B cell (primary cell): ENCODE data around the gene ACOD1. TPM values are rescaled to one million over a fixed set of nuclear protein-coding genes. Genes with fewer than 3 reads are reported as not detected.

ENCODE experiments used
- ATAC-seq: fragments of 200-7000 bp; cut with Tn5 transposase; one replicate; pipeline ENCODE4 v1.10.0; 2021; ENCODE audit warnings: low read depth, mild to moderate bottlenecking, moderate number of reproducible peaks, moderate library complexity
- CTCF ChIA-PET: fragments of 350-600 bp; sonication (Branson Sonifier 250); formaldehyde crosslinking; loops from one replicate; lab custom pipeline; 2021; ENCODE audit warnings: antibody characterized with exemption, inconsistent platforms; lab: Charles Lee
- POLR2A ChIA-PET: fragments of 350-600 bp; sonication (Branson Sonifier 250); formaldehyde crosslinking; loops from one replicate; lab custom pipeline; 2021; ENCODE audit warnings: antibody characterized with exemption; lab: Charles Lee
- DNase-seq: peaks from one replicate; pipeline ENCODE4 v3.0.0; 2013
- H2AFZ ChIP-seq: 2 replicates; pipeline ENCODE4 v1.6.1; 2012; ENCODE audit warnings: mild to moderate bottlenecking, low read depth, low read length; ENCODE audit not compliant: insufficient read depth, poor library complexity, severe bottlenecking
- H3K27ac ChIP-seq, 2 donors: 1 replicate in 1 of 2; 2 replicates in 1 of 2; pipeline ENCODE4 v1.5.1; 2012 to 2013; ENCODE audit warnings: low read length in 2 of 2, mild to moderate bottlenecking in 2 of 2, moderate library complexity in 1 of 2
- H3K27me3 ChIP-seq, 4 experiments: fragments of 200-600 bp in 1 of 4; sonication (generic) in 1 of 4; replicated peaks in 1 of 4; 1 replicate in 2 of 4; 2 replicates in 2 of 4; pipeline versions ENCODE4 v1.6.1 to v1.7.0; 2013 to 2016; ENCODE audit warnings: low read length in 3 of 4, mild to moderate bottlenecking in 2 of 4, mixed read lengths in 1 of 4, moderate library complexity in 1 of 4; ENCODE audit not compliant: insufficient read depth in 4 of 4, control insufficient read depth in 3 of 4; ENCODE audit errors: control extremely low read depth in 1 of 4
- H3K36me3 ChIP-seq, 2 experiments: replicated peaks in 1 of 2; 1 replicate in 1 of 2; 2 replicates in 1 of 2; pipeline versions ENCODE4 v1.6.1 to v1.7.1; 2013; ENCODE audit warnings: low read length in 1 of 2; ENCODE audit not compliant: insufficient read depth in 2 of 2, control insufficient read depth in 1 of 2; ENCODE audit errors: control extremely low read depth in 1 of 2, extremely low read depth in 1 of 2
- H3K4me1 ChIP-seq, 2 donors: fragments of 200-600 bp in 1 of 2; sonication (generic) in 1 of 2; 1 replicate in 1 of 2; 2 replicates in 1 of 2; pipeline versions ENCODE4 v1.5.1 to v1.6.1; 2013 to 2017; ENCODE audit warnings: low read length in 2 of 2; ENCODE audit not compliant: control insufficient read depth in 2 of 2, insufficient read depth in 2 of 2
- H3K4me2 ChIP-seq: replicated peaks from 2 replicates; pipeline ENCODE3; 2012; ENCODE audit warnings: mild to moderate bottlenecking, low read depth, low read length; ENCODE audit not compliant: poor library complexity, severe bottlenecking
- H3K4me3 ChIP-seq, 5 experiments: fragments of 200-600 bp in 1 of 5; sonication (generic) in 1 of 5; 1 replicate in 3 of 5; 2 replicates in 2 of 5; pipeline versions ENCODE4 v1.5.1 to v1.7.0; 2011 to 2016; ENCODE audit warnings: low read length in 4 of 5, mild to moderate bottlenecking in 4 of 5, low read depth in 2 of 5, control low read depth in 1 of 5, moderate library complexity in 1 of 5; ENCODE audit not compliant: insufficient read depth in 1 of 5; ENCODE audit errors: control extremely low read depth in 1 of 5, extremely low read depth in 1 of 5
- H3K79me2 ChIP-seq: fragments of 200-600 bp; sonication (generic); one replicate; pipeline ENCODE4 v1.6.0; 2016; ENCODE audit warnings: low read length; ENCODE audit not compliant: control insufficient read depth, insufficient read depth
- H3K9ac ChIP-seq: fragments of 200-600 bp; sonication (generic); 2 replicates; pipeline ENCODE4 v1.6.1; 2017; ENCODE audit warnings: mild to moderate bottlenecking, low read length, moderate library complexity
- H3K9me3 ChIP-seq, 3 donors: one replicate each; pipeline versions ENCODE4 v1.6.1 to v1.7.1; 2013; ENCODE audit warnings: low read length in 2 of 3; ENCODE audit not compliant: control insufficient read depth in 2 of 3, insufficient read depth in 1 of 3; ENCODE audit errors: control extremely low read depth in 1 of 3
- H4K20me1 ChIP-seq: 2 replicates; pipeline ENCODE4 v1.6.0; 2012; ENCODE audit warnings: mild to moderate bottlenecking, low read length; ENCODE audit not compliant: insufficient read depth, control insufficient read depth, poor library complexity, severe bottlenecking
- H3K27ac Mint-ChIP-seq: one replicate; pipeline ENCODE4 v1.8.0; 2021; ENCODE audit warnings: mixed read lengths
- H3K27me3 Mint-ChIP-seq: one replicate; pipeline ENCODE4 v1.8.0; 2021; ENCODE audit warnings: mixed read lengths
- H3K4me1 Mint-ChIP-seq: one replicate; pipeline ENCODE4 v1.8.0; 2021; ENCODE audit warnings: mixed read lengths
- H3K4me3 Mint-ChIP-seq: one replicate; pipeline ENCODE4 v1.8.0; 2021; ENCODE audit warnings: mixed read lengths
- H3K9me3 Mint-ChIP-seq: one replicate; pipeline ENCODE4 v1.8.0; 2022; ENCODE audit warnings: mixed read lengths; ENCODE audit not compliant: insufficient read depth
- CTCF ChIP-seq: fragments of 200-600 bp; IDR thresholded peaks from one replicate; pipeline ENCODE4 v1.8.0; 2022; ENCODE audit warnings: antibody characterized with exemption, mild to moderate bottlenecking
- EZH2 ChIP-seq: IDR thresholded peaks from 2 replicates; pipeline ENCODE4 v1.6.1; 2012; ENCODE audit warnings: borderline replicate concordance, low read depth, mild to moderate bottlenecking, moderate library complexity, low read length; ENCODE audit not compliant: insufficient read depth, poor library complexity, severe bottlenecking
- WGBS: methylation state at CpG from one replicate; pipeline ENCODE4 v1.1.5; 2013; ENCODE audit warnings: missing lambda C conversion rate; ENCODE audit not compliant: insufficient coverage; 5-methylcytosine and 5-hydroxymethylcytosine counted together
- intact Hi-C: fragments of 100-400 bp; cut with micrococcal nuclease; formaldehyde crosslinking; loops from one replicate; pipeline ENCODE4 v1.10.0; 2022
- polyA plus RNA-seq: library from polyadenylated mRNA; depleted of rRNA; stranded (reverse); fragments of >200 nt; gene quantifications from 2 replicates; pipeline ENCODE4 v1.2.3, GENCODE V29; 2012
- total RNA-seq, 2 donors: library from RNA; stranded (reverse); fragments of 120-200 nt in 1 of 2; gene quantifications; 1 replicate in 1 of 2; 2 replicates in 1 of 2; pipeline versions ENCODE4 v1.2.3 to v1.2.4, GENCODE V29; 2013 to 2022

ACOD1 gene
- total and polyA plus RNA-seq, 2 donors (not counting 1 experiment from before 2014, with no cell fraction given) = not detected

- Histone ChIP-seq H3K4me3 (peak overlapping the region; percentile 78 to 90 (median 86)), H3K9me3 (no peaks in the 10 kb centered on the region), H3K4me1 (peaks cover 15 to 17% of the 10 kb centered on the region in 2 donors), H3K27ac (peak overlapping the region; percentile 88 to 93), H3K9ac (peak overlapping the region; percentile 83), H3K36me3 (peaks cover 0 to 4% of the 10 kb centered on the region in 2 experiments), H3K4me2 (peak overlapping the region; percentile 82), H3K27me3 (no peaks in the 10 kb centered on the region), H3K79me2 (peaks cover 10% of the 10 kb centered on the region), H2AFZ (peak overlapping the region; percentile 91), H4K20me1 (no peaks in the 10 kb centered on the region)
- no peak for DNase-seq
- intact Hi-C loops = loop anchor here (1.0 to 5.0 kb wide), 5 partner anchors 34 to 1665 kb away; partner anchors contain the start of genes COMMD6 and OBI1
- ATAC-seq = no peak
- 3% methylated on average over 20 of the region's 20 CpGs for WGBS
- CTCF ChIA-PET = interaction anchor here (1.1 to 3.2 kb wide), 8 partner anchors 10 to 486 kb away, joined by 3 to 17 read pairs (median 6); no protein-coding TSS in a partner anchor
- TF ChIP-seq EZH2 = no peak
- no peak for TF ChIP-seq CTCF
- Mint-ChIP-seq H3K9me3 (no peaks in the 10 kb centered on the region), H3K4me1 (peaks cover 28% of the 10 kb centered on the region), H3K27me3 (no peaks in the 10 kb centered on the region), H3K27ac (peak overlapping the region; percentile 99), H3K4me3 (peak overlapping the region; percentile 99)
- POLR2A ChIA-PET = interaction anchor here (1.0 to 4.0 kb wide), 5 partner anchors 9 to 107 kb away, joined by 3 to 27 read pairs (median 4); partner anchors contain the start of genes FBXL3 and KCTD12
Measured at GRCh38 chr13:76992548-76993001, 44.3 kb downstream of the ACOD1 start.

DNA sequence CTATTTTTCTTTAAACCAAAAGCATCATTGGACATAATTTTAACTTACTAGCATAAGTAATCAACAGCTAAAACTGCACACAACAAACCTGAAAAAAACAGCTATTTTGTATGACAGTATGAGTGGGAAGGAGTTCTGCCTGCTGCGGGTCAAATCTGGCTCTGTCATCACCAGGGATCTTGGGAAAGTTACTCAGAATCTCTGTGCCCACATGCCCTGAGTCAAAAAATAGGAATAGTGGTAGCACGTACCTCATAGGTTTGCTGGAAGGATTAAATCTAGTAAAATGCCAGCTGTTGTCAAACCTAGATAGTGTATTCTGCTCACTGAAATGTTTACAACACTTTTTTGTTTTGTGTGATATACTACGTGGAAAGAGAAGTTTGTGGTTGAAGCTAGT, 44.7 kb downstream of the ACOD1 start:
- Histone ChIP-seq H3K27me3 (no peaks in the 10 kb centered on the region), H3K36me3 (peaks cover 3 to 4% of the 10 kb centered on the region in 2 experiments), H2AFZ (peak overlapping the region; percentile 91), H3K4me2 (peak overlapping the region; percentile 82), H3K4me3 (peak overlapping the region; percentile 78 to 90 (median 86)), H3K9ac (peak overlapping the region; percentile 83), H3K27ac (peak overlapping the region; percentile 88 to 93), H4K20me1 (no peaks in the 10 kb centered on the region), H3K9me3 (no peaks in the 10 kb centered on the region), H3K4me1 (peaks cover 16 to 17% of the 10 kb centered on the region in 2 donors), H3K79me2 (peaks cover 10% of the 10 kb centered on the region)
- no peaks in the 10 kb centered on the region for H3K27me3 Mint-ChIP-seq
- H3K4me3 Mint-ChIP-seq = peak overlapping the region; percentile 99
- H3K4me1 Mint-ChIP-seq = peaks cover 29% of the 10 kb centered on the region
- POLR2A ChIA-PET = interaction anchor here (1.0 to 4.0 kb wide), 5 partner anchors 9 to 107 kb away, joined by 3 to 27 read pairs (median 4); partner anchors contain the start of genes FBXL3 and KCTD12
- H3K9me3 Mint-ChIP-seq = no peaks in the 10 kb centered on the region
- intact Hi-C loops = loop anchor here (2.0 to 5.0 kb wide), 4 partner anchors 108 to 1664 kb away; partner anchors contain the start of genes COMMD6 and OBI1
- peak overlapping the region; percentile 99 for H3K27ac Mint-ChIP-seq
- TF ChIP-seq EZH2 = no peak
- TF ChIP-seq CTCF = no peak
- no peak for DNase-seq
- WGBS = 57% methylated on average over 1 of the region's 3 CpGs
- ATAC-seq = no peak
- CTCF ChIA-PET = interaction anchor here (1.1 to 3.2 kb wide), 8 partner anchors 10 to 486 kb away, joined by 3 to 17 read pairs (median 6); no protein-coding TSS in a partner anchor
